Thyroid gland (tissue), 4 donors: ENCODE measurements around the gene SLC25A11.

ENCODE experiments used
- POLR2A ChIP-seq, 2 donors: fragments of 450-650 bp; IDR thresholded peaks; one replicate each; pipeline ENCODE4 v1.6.1; 2017; ENCODE audit warnings: antibody characterized with exemption in 2 of 2, mild to moderate bottlenecking in 2 of 2, moderate library complexity in 1 of 2
- TF ChIP-seq, protein P1 (sequence below), 6 experiments: fragments of 200-600 bp in 3 of 6; fragments of 450-650 bp in 3 of 6; sonication (generic) in 3 of 6; IDR thresholded peaks; one replicate each; pipeline ENCODE4 v1.5.1; 2016 to 2019; ENCODE audit warnings: antibody characterized with exemption in 6 of 6, mild to moderate bottlenecking in 2 of 6, inconsistent platforms in 1 of 6, moderate library complexity in 1 of 6

DNA sequence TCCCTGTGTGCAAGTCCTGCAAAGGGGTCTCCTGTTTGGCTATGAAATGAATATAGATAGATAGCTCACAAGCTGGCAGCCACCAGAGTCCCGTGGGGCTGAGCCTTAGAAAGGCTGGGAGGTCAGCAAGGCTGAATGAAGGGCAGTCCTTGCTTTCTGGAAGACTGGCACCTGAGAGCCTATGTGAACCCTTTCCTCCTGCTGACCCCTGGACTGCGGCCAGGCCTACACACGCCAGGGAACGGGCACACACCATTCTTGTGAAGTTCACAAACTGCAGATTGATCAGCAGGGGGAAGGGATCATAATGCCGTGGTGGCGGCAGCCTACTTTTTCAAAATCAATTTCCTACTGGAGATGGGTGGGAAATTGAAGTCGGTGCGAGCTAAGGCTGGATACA lies 41.5 kb downstream of the SLC25A11 start:
- TF ChIP-seq, protein P1, sequence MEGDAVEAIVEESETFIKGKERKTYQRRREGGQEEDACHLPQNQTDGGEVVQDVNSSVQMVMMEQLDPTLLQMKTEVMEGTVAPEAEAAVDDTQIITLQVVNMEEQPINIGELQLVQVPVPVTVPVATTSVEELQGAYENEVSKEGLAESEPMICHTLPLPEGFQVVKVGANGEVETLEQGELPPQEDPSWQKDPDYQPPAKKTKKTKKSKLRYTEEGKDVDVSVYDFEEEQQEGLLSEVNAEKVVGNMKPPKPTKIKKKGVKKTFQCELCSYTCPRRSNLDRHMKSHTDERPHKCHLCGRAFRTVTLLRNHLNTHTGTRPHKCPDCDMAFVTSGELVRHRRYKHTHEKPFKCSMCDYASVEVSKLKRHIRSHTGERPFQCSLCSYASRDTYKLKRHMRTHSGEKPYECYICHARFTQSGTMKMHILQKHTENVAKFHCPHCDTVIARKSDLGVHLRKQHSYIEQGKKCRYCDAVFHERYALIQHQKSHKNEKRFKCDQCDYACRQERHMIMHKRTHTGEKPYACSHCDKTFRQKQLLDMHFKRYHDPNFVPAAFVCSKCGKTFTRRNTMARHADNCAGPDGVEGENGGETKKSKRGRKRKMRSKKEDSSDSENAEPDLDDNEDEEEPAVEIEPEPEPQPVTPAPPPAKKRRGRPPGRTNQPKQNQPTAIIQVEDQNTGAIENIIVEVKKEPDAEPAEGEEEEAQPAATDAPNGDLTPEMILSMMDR (IDR thresholded peaks at IDR 0.05), result no peak
- no peak for TF ChIP-seq POLR2A (IDR thresholded peaks at IDR 0.05)
